Effector memory CD8-positive, alpha-beta T cell (primary cell): Measurements from ENCODE around the gene GGACT.
"Not testable (repeated sequence)": the region's sequence is repeated elsewhere in the genome, so short reads cannot be mapped to it uniquely, and the experiment has no call there.

Experiments
- ATAC-seq: fragments of 150-1000 bp; cut with Tn5 transposase; replicated peaks from 2 replicates; pipeline ENCODE4 v1.10.0; 2021; ENCODE audit warnings: mild to moderate bottlenecking, moderate library complexity
- DNase-seq, 3 experiments: peaks; one replicate each; pipeline ENCODE4 v3.0.0; 2021
- H3K27ac Mint-ChIP-seq, 2 donors: one replicate each; pipeline ENCODE4 v1.8.0; 2022; ENCODE audit warnings: mild to moderate bottlenecking in 2 of 2, mixed read lengths in 2 of 2, moderate library complexity in 2 of 2
- H3K27me3 Mint-ChIP-seq, 2 donors: one replicate each; pipeline ENCODE4 v1.8.0; 2022; ENCODE audit warnings: mixed read lengths in 2 of 2
- H3K36me3 Mint-ChIP-seq: one replicate; pipeline ENCODE4 v1.8.0; 2022; ENCODE audit warnings: mild to moderate bottlenecking, moderate library complexity, mixed read lengths; ENCODE audit not compliant: insufficient read depth
- H3K4me1 Mint-ChIP-seq, 2 donors: one replicate each; pipeline ENCODE4 v1.8.0; 2022; ENCODE audit warnings: low read depth in 2 of 2, mixed read lengths in 2 of 2
- H3K4me3 Mint-ChIP-seq, 2 donors: one replicate each; pipeline ENCODE4 v1.8.0; 2022; ENCODE audit warnings: mild to moderate bottlenecking in 2 of 2, mixed read lengths in 2 of 2, moderate library complexity in 2 of 2
- H3K9me3 Mint-ChIP-seq, 2 donors: one replicate each; pipeline ENCODE4 v1.8.0; 2022; ENCODE audit warnings: mixed read lengths in 2 of 2

The GGACT gene

GRCh38 chr13:100589178-100589725 is 663 bp upstream of the GGACT start:
- Mint-ChIP-seq H3K9me3 (no peaks in the 10 kb centered on the region), H3K27me3 (peaks cover 0 to 9% of the 10 kb centered on the region in 2 donors), H3K4me3 (peak overlapping the region; percentile 86 to 87), H3K27ac (peak overlapping the region; percentile 53 to 94), H3K36me3 (peaks cover 11% of the 10 kb centered on the region), H3K4me1 (peaks cover 9 to 24% of the 10 kb centered on the region in 2 donors)
- DNase-seq (no peak), ATAC-seq (no peak)

- Mint-ChIP-seq H3K27me3 (no peaks in the 10 kb centered on the region), H3K4me3 (no peak overlapping the region)
- no peak for ATAC-seq
Measured at GRCh38 chr13:100584896-100585295, 3.7 kb downstream of the GGACT start.

GRCh38 chr13:100581504-100581903 is 7.1 kb downstream of the GGACT start:
- ATAC-seq: peak; percentile 27
- Mint-ChIP-seq H3K4me1 (peaks cover 9 to 17% of the 10 kb centered on the region in 2 donors), H3K27ac (peak overlapping the region in 1 of 2 donors; percentile 48)

More at GRCh38 chr13:100584896-100585295, 3.7 kb downstream of the GGACT start:
- Mint-ChIP-seq H3K36me3 (peaks cover 19% of the 10 kb centered on the region), H3K4me1 (peaks cover 18 to 37% of the 10 kb centered on the region in 2 donors), H3K9me3 (no peaks in the 10 kb centered on the region), H3K27ac (no peak overlapping the region)
- no peak for DNase-seq

GRCh38 chr13:100581030-100581429 is 7.6 kb downstream of the GGACT start:
- no peak for ATAC-seq
- Mint-ChIP-seq H3K4me3 (peak overlapping the region in 1 of 2 donors; percentile 43), H3K9me3 (no peaks in the 10 kb centered on the region), H3K4me1 (peaks cover 9 to 15% of the 10 kb centered on the region in 2 donors), H3K27ac (peak overlapping the region in 1 of 2 donors; percentile 48), H3K27me3 (no peaks in the 10 kb centered on the region), H3K36me3 (peaks cover 19% of the 10 kb centered on the region)
- no peak for DNase-seq

More at GRCh38 chr13:100581504-100581903, 7.1 kb downstream of the GGACT start:
- peak overlapping the region in 1 of 2 donors; percentile 43 for H3K4me3 Mint-ChIP-seq
- DNase-seq: no peak
- H3K36me3 Mint-ChIP-seq: peaks cover 19% of the 10 kb centered on the region
- no peaks in the 10 kb centered on the region for H3K27me3 Mint-ChIP-seq
- H3K9me3 Mint-ChIP-seq: no peaks in the 10 kb centered on the region

GRCh38 chr13:100580045-100580444 is 8.5 kb downstream of the GGACT start:
- DNase-seq (no peak), ATAC-seq (no peak)
- H3K36me3 Mint-ChIP-seq: peaks cover 11% of the 10 kb centered on the region
- H3K4me3 Mint-ChIP-seq: no peak overlapping the region
- no peaks in the 10 kb centered on the region for H3K27me3 Mint-ChIP-seq
- peak overlapping the region in 1 of 2 donors; percentile 26 for H3K27ac Mint-ChIP-seq
- peaks cover 9 to 15% of the 10 kb centered on the region in 2 donors for H3K4me1 Mint-ChIP-seq
- no peaks in the 10 kb centered on the region for H3K9me3 Mint-ChIP-seq

GRCh38 chr13:100577239-100577638 is 11.3 kb downstream of the GGACT start:
- H3K4me1 Mint-ChIP-seq: peaks cover 18 to 24% of the 10 kb centered on the region in 2 donors
- ATAC-seq, H3K27ac Mint-ChIP-seq, H3K4me3 Mint-ChIP-seq, H3K27me3 Mint-ChIP-seq, H3K9me3 Mint-ChIP-seq, H3K36me3 Mint-ChIP-seq, DNase-seq: not testable (repeated sequence)

- Mint-ChIP-seq H3K36me3 (no peaks in the 10 kb centered on the region), H3K27me3 (no peaks in the 10 kb centered on the region), H3K9me3 (no peaks in the 10 kb centered on the region), H3K4me3 (no peak overlapping the region), H3K4me1 (peaks cover 10 to 21% of the 10 kb centered on the region in 2 donors), H3K27ac (peak overlapping the region in 1 of 2 donors; percentile 17)
- peak; percentile 88 for ATAC-seq
- DNase-seq: peak; percentile 61 to 64 (median 61)
Measured at GRCh38 chr13:100573121-100573520, 15.5 kb downstream of the GGACT start.

- Mint-ChIP-seq H3K27ac (no peak overlapping the region), H3K27me3 (no peaks in the 10 kb centered on the region), H3K36me3 (no peaks in the 10 kb centered on the region), H3K4me1 (peaks cover 3 to 23% of the 10 kb centered on the region in 2 donors), H3K4me3 (no peak overlapping the region), H3K9me3 (no peaks in the 10 kb centered on the region)
- ATAC-seq (no peak), DNase-seq (no peak)
Measured at GRCh38 chr13:100566543-100566942, 22.0 kb downstream of the GGACT start.

- no peak for DNase-seq
- H3K27ac Mint-ChIP-seq: no peak overlapping the region
- peaks cover 3 to 26% of the 10 kb centered on the region in 2 donors for H3K4me1 Mint-ChIP-seq
Measured at GRCh38 chr13:100565286-100565685, 23.3 kb downstream of the GGACT start.

GRCh38 chr13:100564444-100565223 is 24.0 kb downstream of the GGACT start:
- no peaks in the 10 kb centered on the region for H3K27me3 Mint-ChIP-seq
- H3K9me3 Mint-ChIP-seq: no peaks in the 10 kb centered on the region
- no peak for ATAC-seq
- no peak overlapping the region for H3K4me3 Mint-ChIP-seq
- DNase-seq: no peak
- no peaks in the 10 kb centered on the region for H3K36me3 Mint-ChIP-seq
- H3K4me1 Mint-ChIP-seq: peaks cover 3 to 20% of the 10 kb centered on the region in 2 donors
- H3K27ac Mint-ChIP-seq: no peak overlapping the region

More at GRCh38 chr13:100565286-100565685, 23.3 kb downstream of the GGACT start:
- no peak for ATAC-seq
- Mint-ChIP-seq H3K36me3 (no peaks in the 10 kb centered on the region), H3K9me3 (no peaks in the 10 kb centered on the region), H3K27me3 (no peaks in the 10 kb centered on the region), H3K4me3 (no peak overlapping the region)

- H3K27ac Mint-ChIP-seq: no peak overlapping the region
- H3K4me1 Mint-ChIP-seq: peaks cover 3 to 18% of the 10 kb centered on the region in 2 donors
- H3K36me3 Mint-ChIP-seq: no peaks in the 10 kb centered on the region
- no peak overlapping the region for H3K4me3 Mint-ChIP-seq
- no peaks in the 10 kb centered on the region for H3K9me3 Mint-ChIP-seq
- DNase-seq: no peak
- ATAC-seq: no peak
- H3K27me3 Mint-ChIP-seq: no peaks in the 10 kb centered on the region
Measured at GRCh38 chr13:100563779-100564178, 24.8 kb downstream of the GGACT start.

- Mint-ChIP-seq H3K27ac (no peak overlapping the region), H3K27me3 (no peaks in the 10 kb centered on the region), H3K9me3 (no peaks in the 10 kb centered on the region), H3K4me1 (peaks cover 6 to 16% of the 10 kb centered on the region in 2 donors), H3K4me3 (no peak overlapping the region), H3K36me3 (no peaks in the 10 kb centered on the region)
- DNase-seq (no peak), ATAC-seq (no peak)
Measured at GRCh38 chr13:100561599-100562204, 26.9 kb downstream of the GGACT start.

- no peaks in the 10 kb centered on the region for H3K36me3 Mint-ChIP-seq
- no peaks in the 10 kb centered on the region for H3K27me3 Mint-ChIP-seq
- H3K4me1 Mint-ChIP-seq: peaks cover 6 to 16% of the 10 kb centered on the region in 2 donors
- H3K27ac Mint-ChIP-seq: no peak overlapping the region
- no peaks in the 10 kb centered on the region for H3K9me3 Mint-ChIP-seq
- DNase-seq (no peak), ATAC-seq (no peak)
- no peak overlapping the region for H3K4me3 Mint-ChIP-seq
Measured at GRCh38 chr13:100561158-100561499, 27.5 kb downstream of the GGACT start.
